ENCODE measurements around the gene ESRRA.
A peak's percentile ranks its signal among the peaks of the same experiment; 100 is the strongest.
"Not testable (repeated sequence)": the region's sequence is repeated elsewhere in the genome, so short reads cannot be mapped to it uniquely, and the experiment has no call there.

Gene ESRRA

GRCh38 chr11:64314146-64314804, 9.0 kb downstream of the ESRRA start:
- DNase-seq (ENCODE audit: low read depth), result no peak

GRCh38 chr11:64314805-64315561, 9.7 kb downstream of the ESRRA start:
- no peak for DNase-seq (ENCODE audit: low read depth)

DNA sequence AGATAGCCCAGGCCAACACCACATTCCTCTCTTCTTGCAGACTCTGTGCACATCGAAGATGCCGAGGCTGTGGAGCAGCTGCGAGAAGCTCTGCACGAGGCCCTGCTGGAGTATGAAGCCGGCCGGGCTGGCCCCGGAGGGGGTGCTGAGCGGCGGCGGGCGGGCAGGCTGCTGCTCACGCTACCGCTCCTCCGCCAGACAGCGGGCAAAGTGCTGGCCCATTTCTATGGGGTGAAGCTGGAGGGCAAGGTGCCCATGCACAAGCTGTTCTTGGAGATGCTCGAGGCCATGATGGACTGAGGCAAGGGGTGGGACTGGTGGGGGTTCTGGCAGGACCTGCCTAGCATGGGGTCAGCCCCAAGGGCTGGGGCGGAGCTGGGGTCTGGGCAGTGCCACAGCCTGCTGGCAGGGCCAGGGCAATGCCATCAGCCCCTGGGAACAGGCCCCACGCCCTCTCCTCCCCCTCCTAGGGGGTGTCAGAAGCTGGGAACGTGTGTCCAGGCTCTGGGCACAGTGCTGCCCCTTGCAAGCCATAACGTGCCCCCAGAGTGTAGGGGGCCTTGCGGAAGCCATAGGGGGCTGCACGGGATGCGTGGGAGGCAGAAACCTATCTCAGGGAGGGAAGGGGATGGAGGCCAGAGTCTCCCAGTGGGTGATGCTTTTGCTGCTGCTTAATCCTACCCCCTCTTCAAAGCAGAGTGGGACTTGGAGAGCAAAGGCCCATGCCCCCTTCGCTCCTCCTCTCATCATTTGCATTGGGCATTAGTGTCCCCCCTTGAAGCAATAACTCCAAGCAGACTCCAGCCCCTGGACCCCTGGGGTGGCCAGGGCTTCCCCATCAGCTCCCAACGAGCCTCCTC, 10.6 kb downstream of the ESRRA start:
- DNase-seq (ENCODE audit: low read depth), result not testable (repeated sequence)

DNA sequence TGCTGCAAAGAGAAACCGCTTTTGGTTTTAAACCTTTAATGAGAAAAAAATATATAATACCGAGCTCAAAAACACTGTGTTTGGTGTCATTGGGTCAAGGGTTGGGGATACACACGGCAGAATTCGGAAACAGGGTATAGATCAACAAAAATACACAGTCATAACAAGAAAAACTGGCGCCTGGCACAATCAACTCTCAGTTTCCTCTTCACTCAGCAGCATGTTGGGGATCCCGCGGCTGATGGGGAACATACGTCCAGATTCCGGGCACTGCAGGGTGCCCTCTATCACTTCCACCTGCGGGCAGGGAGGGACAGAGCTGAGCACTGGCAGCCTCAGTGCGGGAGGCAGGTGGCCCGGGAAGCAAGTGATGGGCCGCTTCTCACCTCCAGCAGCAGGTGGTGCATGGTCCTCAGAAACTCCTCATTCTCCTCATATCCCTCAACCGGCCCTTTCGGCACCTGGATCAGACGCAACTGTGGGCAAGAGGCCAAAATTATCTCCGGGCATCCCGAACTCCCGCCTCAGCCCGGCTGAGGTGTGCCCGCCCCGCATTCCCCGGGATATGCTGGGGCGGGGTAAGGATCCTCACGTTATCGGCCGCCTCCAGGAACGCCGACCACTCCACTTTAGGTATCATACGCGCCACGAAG, 11.5 kb downstream of the ESRRA start:
- no peak for DNase-seq (ENCODE audit: low read depth)

DNA sequence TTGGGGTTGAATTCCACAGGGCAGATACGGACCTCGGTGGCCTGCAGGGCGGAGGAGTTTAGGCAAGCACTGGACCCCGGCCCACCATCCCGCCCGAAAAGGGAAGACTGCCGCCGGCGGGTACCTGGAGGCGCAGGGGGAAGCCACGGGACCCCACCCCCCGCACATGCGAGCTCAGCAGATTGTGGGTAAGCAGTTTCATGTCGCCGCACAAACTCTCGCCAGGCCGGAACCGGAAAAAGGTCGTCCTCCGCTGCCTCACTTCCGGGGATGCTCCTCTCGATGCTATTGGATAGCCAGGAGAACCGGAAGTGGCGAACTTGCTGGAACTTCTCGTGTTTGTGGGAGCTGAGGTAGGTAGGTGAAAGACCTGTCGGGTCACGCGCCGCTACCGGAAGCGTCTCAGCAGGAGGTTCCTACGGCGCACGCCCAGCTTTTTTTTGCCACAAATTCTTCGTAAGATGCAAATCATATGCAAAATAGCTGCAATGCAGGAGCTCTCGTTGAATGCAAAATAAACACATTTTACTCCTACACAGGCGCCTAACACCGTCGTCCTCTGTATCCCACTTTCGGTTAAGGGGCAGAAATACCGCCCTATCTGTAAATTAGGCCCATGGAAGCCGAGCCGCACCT, 12.1 kb downstream of the ESRRA start, which contains the start of gene TRMT112:
Gene TRMT112, minus strand, starts transcription at position 235 of the 636 bp plus-strand sequence. Its CDS starts 33 bp downstream, at position 202.
- peak; percentile 96 for DNase-seq (ENCODE audit: low read depth)

DNA sequence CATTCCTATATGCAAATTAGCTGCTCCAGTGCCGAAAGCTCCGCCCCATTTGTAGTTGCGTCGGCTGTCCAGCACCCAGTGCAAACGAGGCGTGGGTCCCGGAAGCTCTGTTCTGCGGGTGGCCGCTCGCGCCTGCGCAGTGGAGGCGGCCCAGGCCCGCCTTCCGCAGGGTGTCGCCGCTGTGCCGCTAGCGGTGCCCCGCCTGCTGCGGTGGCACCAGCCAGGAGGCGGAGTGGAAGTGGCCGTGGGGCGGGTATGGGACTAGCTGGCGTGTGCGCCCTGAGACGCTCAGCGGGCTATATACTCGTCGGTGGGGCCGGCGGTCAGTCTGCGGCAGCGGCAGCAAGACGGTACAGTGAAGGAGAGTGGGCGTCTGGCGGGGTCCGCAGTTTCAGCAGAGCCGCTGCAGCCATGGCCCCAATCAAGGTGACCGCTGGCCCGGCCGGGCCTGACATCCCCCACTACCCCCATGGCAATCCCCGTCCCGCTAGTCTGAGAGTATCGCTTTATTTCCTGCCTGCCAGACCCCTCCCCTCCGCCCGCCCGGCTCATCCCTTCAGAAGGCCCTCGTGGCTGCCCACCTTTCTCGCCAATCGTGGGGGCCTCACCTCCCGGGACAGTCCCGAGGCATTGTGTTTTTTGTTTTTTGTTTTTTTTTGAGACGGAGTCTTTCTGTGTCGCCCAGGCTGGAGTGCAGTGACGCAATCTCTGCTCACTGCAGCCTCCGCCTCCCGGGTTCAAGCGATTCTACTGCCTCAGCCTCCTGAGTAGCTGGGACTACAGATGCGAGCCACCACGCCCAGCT, 12.8 kb downstream of the ESRRA start, which contains the start of gene PRDX5:
Gene PRDX5, plus strand, starts transcription at position 161 of the 805 bp plus-strand sequence. Its CDS starts 95 bp downstream, at position 256.
- peak; percentile 97 for DNase-seq (ENCODE audit: low read depth)

DNA sequence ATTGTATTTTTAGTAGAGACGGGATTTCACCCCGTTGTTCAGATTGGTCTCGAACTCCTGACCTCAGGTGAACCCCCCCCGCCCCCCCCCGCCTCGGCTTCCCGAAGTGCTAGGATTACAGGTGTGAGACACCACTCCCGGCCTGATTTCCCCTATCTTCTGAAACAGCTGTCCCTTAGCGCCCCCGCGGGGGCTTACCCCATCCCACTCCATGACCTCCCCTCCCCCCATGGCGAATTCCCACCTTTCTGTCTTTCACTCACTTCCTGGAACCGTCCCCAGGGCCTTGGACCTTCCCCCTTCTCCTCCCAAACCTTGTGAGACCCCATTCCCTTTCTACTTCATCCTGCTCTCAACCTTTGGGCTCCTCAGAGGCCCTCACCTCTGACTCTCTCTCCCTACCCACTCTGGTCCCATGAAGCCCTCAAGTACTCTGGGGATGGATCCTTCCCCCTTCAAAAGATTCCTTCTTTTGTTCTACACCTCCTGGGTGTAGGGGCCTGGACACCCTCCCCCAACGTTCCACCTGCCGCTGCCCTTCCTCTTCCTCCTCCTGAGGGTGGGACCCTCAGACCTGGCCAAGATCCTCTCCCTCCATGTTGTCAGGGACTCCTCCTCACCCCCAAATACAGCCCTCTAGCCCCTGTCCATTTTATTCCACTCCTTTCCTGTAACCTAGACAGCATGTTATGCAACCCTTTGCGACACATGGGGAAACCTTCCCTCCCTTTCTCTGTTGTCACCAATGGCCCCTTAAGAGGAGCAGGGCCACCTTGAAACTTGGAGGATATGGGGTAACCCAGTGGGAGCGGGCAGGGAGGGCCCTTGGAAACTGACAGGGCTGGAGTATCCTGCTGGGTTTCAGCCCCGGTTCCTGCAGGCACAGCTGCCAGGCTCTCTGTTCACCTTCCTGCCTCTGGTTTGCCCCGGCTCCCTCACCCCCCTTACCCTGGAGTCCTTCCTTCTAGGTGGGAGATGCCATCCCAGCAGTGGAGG, 13.7 kb downstream of the ESRRA start:
- DNase-seq (ENCODE audit: low read depth), result no peak

- no peak for DNase-seq (ENCODE audit: low read depth)
These were observed 15.2 kb downstream of the ESRRA start for GRCh38 chr11:64320556-64320955.

DNA sequence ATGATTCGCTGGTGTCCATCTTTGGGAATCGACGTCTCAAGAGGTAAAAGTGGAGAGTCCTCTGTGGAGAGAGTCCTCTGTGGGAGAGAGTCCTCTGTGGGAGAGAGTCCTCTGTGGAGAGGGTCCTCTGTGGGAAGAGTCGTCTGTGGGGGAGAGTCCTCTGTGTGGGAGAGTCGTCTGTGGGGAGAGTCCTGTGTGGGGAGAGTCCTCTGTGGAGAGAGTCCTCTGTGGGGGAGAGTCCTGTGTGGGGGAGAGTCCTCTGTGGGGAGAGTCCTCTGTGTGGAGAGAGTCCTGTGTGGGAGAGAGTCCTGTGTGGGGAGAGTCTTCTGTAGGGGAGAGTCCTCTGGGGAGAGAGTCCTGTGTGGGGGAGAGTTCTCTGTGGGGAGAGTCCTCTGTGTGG, 15.7 kb downstream of the ESRRA start:
- DNase-seq (ENCODE audit: low read depth), result no peak

DNA sequence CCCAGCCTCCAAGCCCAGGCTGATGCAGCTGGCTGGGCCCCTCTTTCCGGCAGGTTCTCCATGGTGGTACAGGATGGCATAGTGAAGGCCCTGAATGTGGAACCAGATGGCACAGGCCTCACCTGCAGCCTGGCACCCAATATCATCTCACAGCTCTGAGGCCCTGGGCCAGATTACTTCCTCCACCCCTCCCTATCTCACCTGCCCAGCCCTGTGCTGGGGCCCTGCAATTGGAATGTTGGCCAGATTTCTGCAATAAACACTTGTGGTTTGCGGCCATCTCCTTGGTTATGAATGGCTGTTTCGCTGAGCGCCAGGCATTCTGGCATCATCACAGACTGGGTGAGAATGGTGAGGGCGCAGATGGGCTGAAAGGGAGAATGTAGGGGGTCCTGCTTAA, 16.2 kb downstream of the ESRRA start:
- no peak for DNase-seq (ENCODE audit: low read depth)

GRCh38 chr11:64322925-64323260, 17.6 kb downstream of the ESRRA start:
- no peak for DNase-seq (ENCODE audit: low read depth)

- no peak for DNase-seq (ENCODE audit: low read depth)
These were observed 18.0 kb downstream of the ESRRA start for GRCh38 chr11:64323373-64323772.

- not testable (repeated sequence) for DNase-seq (ENCODE audit: low read depth)
These were observed 18.7 kb downstream of the ESRRA start for GRCh38 chr11:64323984-64324383.

DNA sequence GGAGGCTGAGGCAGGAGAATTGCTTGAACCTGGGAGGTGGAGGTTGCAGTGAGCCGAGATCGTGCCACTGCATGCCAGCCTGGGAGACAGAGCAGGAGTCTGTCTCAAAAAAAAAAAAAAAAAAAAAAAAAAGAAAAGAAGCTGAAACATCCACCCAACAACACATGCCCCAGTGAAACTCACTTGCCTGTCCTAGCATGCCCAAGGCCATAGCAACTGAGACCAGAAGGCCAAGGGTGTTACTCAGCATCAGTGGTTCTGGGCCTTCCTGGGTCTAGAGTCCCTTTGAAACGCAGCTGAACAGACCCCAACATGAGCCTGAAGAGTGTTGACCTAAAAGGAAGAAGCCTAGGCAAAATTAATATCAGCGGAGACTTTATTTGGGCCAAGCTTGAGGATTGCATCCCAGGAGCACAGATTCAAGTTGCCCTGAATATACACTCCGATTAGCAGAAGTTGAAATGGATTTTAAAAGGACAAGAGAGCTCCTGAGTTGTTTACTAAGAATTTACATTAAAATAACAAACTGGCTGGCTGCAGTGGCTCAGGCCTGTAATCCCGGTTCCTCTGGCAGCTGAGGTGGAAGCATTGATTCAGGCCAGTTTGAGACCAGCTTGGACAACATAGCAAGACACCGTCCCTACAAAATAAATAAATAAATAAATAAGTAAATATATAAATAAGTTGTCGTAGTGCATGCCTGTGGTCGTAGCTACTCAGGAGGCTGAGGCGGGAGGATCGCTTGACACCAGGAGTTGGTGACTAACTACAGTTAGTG, 19.6 kb downstream of the ESRRA start:
- DNase-seq (ENCODE audit: low read depth), result no peak

- DNase-seq (ENCODE audit: low read depth), result no peak
These were observed 22.1 kb downstream of the ESRRA start for GRCh38 chr11:64327375-64327774.

DNA sequence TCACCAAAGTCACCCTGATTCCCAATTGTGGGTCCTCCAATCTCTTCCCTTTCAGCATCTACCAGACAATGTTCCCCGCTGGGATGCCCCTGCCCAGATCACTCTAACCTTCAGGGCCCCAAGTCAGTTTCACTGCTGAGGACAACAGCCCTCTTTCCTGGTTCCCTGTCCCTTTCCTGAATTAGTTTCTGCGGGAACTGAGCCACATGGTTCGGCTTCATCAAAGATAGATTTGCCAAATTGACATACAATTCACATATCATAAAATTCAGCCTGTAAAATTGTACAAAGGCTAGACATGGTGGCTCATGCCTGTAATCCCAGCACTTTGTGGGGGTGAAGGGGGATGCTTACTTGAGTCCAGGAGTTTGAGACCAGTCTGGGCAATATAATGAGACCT, 22.7 kb downstream of the ESRRA start:
- no peak for DNase-seq (ENCODE audit: low read depth)

- DNase-seq (ENCODE audit: low read depth), result no peak
These were observed 25.6 kb downstream of the ESRRA start for GRCh38 chr11:64330888-64331287.

GRCh38 chr11:64331569-64332371, 26.4 kb downstream of the ESRRA start:
- DNase-seq (ENCODE audit: low read depth), result peak; percentile 74
